A549 (cell line): ENCODE data around the gene IGFL4. TPM values are rescaled to one million over a fixed set of nuclear protein-coding genes. Genes with fewer than 3 reads are reported as not detected.

Source experiments
- ATAC-seq, 2 experiments: fragments of 200-7000 bp in 1 of 2; fragments of >200 bp in 1 of 2; cut with Nextera tagmentation in 1 of 2; cut with Tn5 transposase in 1 of 2; 3 replicates each; pipeline versions ENCODE4 v1.8.0 to v1.9.1; 2018 to 2020; ENCODE audit warnings: mild to moderate bottlenecking in 1 of 2, moderate library complexity in 1 of 2
- CTCF ChIA-PET: fragments of 300-600 bp; sonication (Branson Sonifier 250); formaldehyde crosslinking; extraction: SDS; loops from one replicate; lab custom pipeline; 2021; ENCODE audit warnings: antibody characterized with exemption, inconsistent platforms; lab: Yijun Ruan, JAX
- POLR2A ChIA-PET: fragments of 350-600 bp; formaldehyde crosslinking; extraction: SDS; loops from one replicate; lab custom pipeline; 2021; ENCODE audit warnings: antibody characterized with exemption, inconsistent platforms; lab: Yijun Ruan, JAX
- DNase-seq, 2 experiments: peaks; one replicate each; pipeline versions ENCODE4 v3.0.0 to v3.0.0-alpha.2; 2011 to 2016; ENCODE audit warnings: low read depth in 1 of 2, low spot score in 1 of 2
- FAIRE-seq: peaks from 2 replicates; lab custom pipeline; 2011; peaks lifted over from hg19 to GRCh38; lab: Jason Lieb, UNC
- H3K27ac ChIP-seq, 2 experiments: fragments of >200 bp; sonication (Bioruptor Twin); formaldehyde crosslinking; 3 replicates each; pipeline ENCODE4 v1.5.1; 2016 to 2017
- H3K4me1 ChIP-seq: fragments of >200 bp; sonication (Bioruptor Twin); formaldehyde crosslinking; 3 replicates; pipeline ENCODE4 v1.6.1; 2016
- H3K4me2 ChIP-seq: fragments of >200 bp; sonication (Bioruptor Twin); formaldehyde crosslinking; 3 replicates; pipeline ENCODE4 v1.6.1; 2016
- H3K4me3 ChIP-seq: fragments of >200 bp; sonication (Bioruptor Twin); formaldehyde crosslinking; 3 replicates; pipeline ENCODE4 v1.5.1; 2016
- H3K9me3 ChIP-seq: fragments of >200 bp; sonication (Bioruptor Twin); formaldehyde crosslinking; 3 replicates; pipeline ENCODE4 v1.6.1; 2016
- CEBPB ChIP-seq, 2 experiments: fragments of >200 bp in 1 of 2; sonication (Bioruptor Twin) in 1 of 2; formaldehyde crosslinking in 1 of 2; IDR thresholded peaks; 2 replicates each; pipeline ENCODE4 v1.6.1; 2012 to 2016
- EHF ChIP-seq: fragments of 250-450 bp; sonication (Bioruptor Pico); IDR thresholded peaks from 2 replicates; pipeline ENCODE4 v1.5.0; 2020; ENCODE audit warnings: mild to moderate bottlenecking
- EHMT2 ChIP-seq: fragments of 200-600 bp; sonication (generic); IDR thresholded peaks from 2 replicates; pipeline ENCODE4 v1.6.1; 2016; ENCODE audit warnings: antibody characterized with exemption, low read depth, mild to moderate bottlenecking, moderate library complexity
- EP300 ChIP-seq, 2 experiments: fragments of >200 bp; sonication (Bioruptor Twin); formaldehyde crosslinking; IDR thresholded peaks; 2 replicates in 1 of 2; 3 replicates in 1 of 2; pipeline ENCODE4 v1.6.1; 2016 to 2017
- FOSB ChIP-seq: fragments of 250-450 bp; sonication (Bioruptor Pico); IDR thresholded peaks from 2 replicates; pipeline ENCODE4 v1.5.0; 2020; ENCODE audit warnings: mild to moderate bottlenecking, moderate library complexity
- HOXB13 ChIP-seq: fragments of 250-450 bp; sonication (Bioruptor Pico); IDR thresholded peaks from 2 replicates; pipeline ENCODE4 v1.5.0; 2020; ENCODE audit warnings: low read depth, mild to moderate bottlenecking, moderate library complexity
- KDM1A ChIP-seq: fragments of 200-600 bp; sonication (generic); IDR thresholded peaks from 2 replicates; pipeline ENCODE4 v1.6.1; 2016; ENCODE audit warnings: low read depth, mild to moderate bottlenecking
- KDM5A ChIP-seq: fragments of 200-600 bp; sonication (generic); IDR thresholded peaks from 2 replicates; pipeline ENCODE4 v1.6.1; 2016; ENCODE audit warnings: antibody characterized with exemption, mild to moderate bottlenecking
- MAZ ChIP-seq: fragments of 150-350 bp; IDR thresholded peaks from 2 replicates; pipeline ENCODE4 v1.6.1; 2014; ENCODE audit warnings: antibody characterized with exemption, low read depth, low read length, borderline replicate concordance
- NFE2L2 ChIP-seq: fragments of 150-350 bp; conservative IDR thresholded peaks from 2 replicates; pipeline ENCODE4 v1.6.1; 2014; ENCODE audit warnings: low read length
- RFX5 ChIP-seq: fragments of 450-650 bp; IDR thresholded peaks from 2 replicates; pipeline ENCODE4 v1.7.1; 2014; ENCODE audit warnings: antibody characterized with exemption, mild to moderate bottlenecking, moderate library complexity
- TP53 ChIP-seq: fragments of 250-450 bp; sonication (Bioruptor Pico); IDR thresholded peaks from 2 replicates; pipeline ENCODE4 v1.5.0; 2021; ENCODE audit warnings: mild to moderate bottlenecking, moderate library complexity
- ZNF302 ChIP-seq: fragments of 250-450 bp; sonication (Bioruptor Pico); IDR thresholded peaks from 2 replicates; pipeline ENCODE4 v1.9.0; 2021; ENCODE audit warnings: inconsistent platforms, mild to moderate bottlenecking, moderate library complexity
- WGBS: methylation state at CpG from one replicate; pipeline ENCODE4 v1.1.6; 2017; ENCODE audit errors: missing lambda C conversion rate; 5-methylcytosine and 5-hydroxymethylcytosine counted together
- polyA plus RNA-seq, 4 experiments: library from polyadenylated mRNA; depleted of rRNA in 3 of 4; stranded (reverse); fragments of >200 nt; fragmentation: RNase III in 1 of 4; extraction: RNeasy Plus Mini Kit Qiagen cat#74134 plus additional on column Dnase treatment in 1 of 4; gene quantifications; 2 replicates in 3 of 4; 3 replicates in 1 of 4; pipeline ENCODE4 v1.2.3, GENCODE V29; 2011 to 2017
- TF ChIP-seq, protein P1 (sequence below): fragments of 250-450 bp; sonication (Bioruptor Pico); IDR thresholded peaks from 2 replicates; pipeline ENCODE4 v1.5.0; 2020; ENCODE audit warnings: low read depth, mild to moderate bottlenecking, moderate library complexity
- TF ChIP-seq, protein P2 (sequence below): IDR thresholded peaks from 2 replicates; pipeline ENCODE4 v1.6.1; 2012
- TF ChIP-seq, protein P3 (sequence below): fragments of >200 bp; sonication (Bioruptor Twin); formaldehyde crosslinking; IDR thresholded peaks from 3 replicates; pipeline ENCODE4 v1.6.1; 2016
- TF ChIP-seq, protein P4 (sequence below): fragments of >200 bp; sonication (Bioruptor Twin); formaldehyde crosslinking; IDR thresholded peaks from 2 replicates; pipeline ENCODE4 v1.6.1; 2016
- TF ChIP-seq, protein P5 (sequence below): fragments of >200 bp; sonication (Bioruptor Twin); formaldehyde crosslinking; IDR thresholded peaks from 3 replicates; pipeline ENCODE4 v1.5.1; 2016

IGFL4 gene
- polyA plus RNA-seq, 2 of the 4 experiments (the other 2 are of a cell fraction) = 1.7 to 3.1 TPM

DNA sequence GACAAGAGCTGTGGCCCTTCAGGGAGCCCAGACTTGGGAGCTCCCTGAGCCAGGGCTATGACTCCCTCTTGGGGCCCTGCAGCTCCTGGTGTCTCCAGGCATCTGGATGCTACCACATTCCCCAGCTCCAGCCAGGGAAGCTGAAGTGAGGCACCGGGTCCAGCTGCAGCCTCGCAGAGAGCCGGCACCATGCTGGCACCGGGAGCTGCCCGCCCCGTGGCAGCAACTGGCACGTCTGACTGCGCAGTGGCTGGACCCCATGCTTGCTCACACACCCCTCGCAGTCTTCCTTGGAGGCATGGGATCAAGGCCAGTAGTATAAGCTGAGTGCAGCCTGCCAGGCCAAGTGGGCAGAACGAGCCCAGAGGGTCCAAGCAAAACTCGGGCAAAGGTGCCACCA, 7.4 kb downstream of the IGFL4 start:
- Histone ChIP-seq H3K4me1 (no peaks in the 10 kb centered on the region), H3K9me3 (no peaks in the 10 kb centered on the region), H3K4me2 (no peak overlapping the region), H3K27ac (peak overlapping the region in 1 of 2 experiments; percentile 23; a peak in 2 of 6 replicates), H3K4me3 (no peak overlapping the region)
- CTCF ChIA-PET = interaction anchor here (0.8 to 23.2 kb wide), 14 partner anchors 8 to 510 kb away, joined by 3 to 1009 read pairs (median 7); partner anchors contain the start of gene IGFL4
- POLR2A ChIA-PET = interaction anchor here (0.9 to 1.6 kb wide), 3 partner anchors 35 to 44 kb away, joined by 3 to 4 read pairs (median 3); no protein-coding TSS in a partner anchor
- ATAC-seq (no peak), DNase-seq (no peak), FAIRE-seq (no peak)
- TF ChIP-seq ZNF302 (CRISPR knock-in tag) (no peak), KDM1A (no peak)
- WGBS = 72% methylated on average over 2 of the region's 11 CpGs

DNA sequence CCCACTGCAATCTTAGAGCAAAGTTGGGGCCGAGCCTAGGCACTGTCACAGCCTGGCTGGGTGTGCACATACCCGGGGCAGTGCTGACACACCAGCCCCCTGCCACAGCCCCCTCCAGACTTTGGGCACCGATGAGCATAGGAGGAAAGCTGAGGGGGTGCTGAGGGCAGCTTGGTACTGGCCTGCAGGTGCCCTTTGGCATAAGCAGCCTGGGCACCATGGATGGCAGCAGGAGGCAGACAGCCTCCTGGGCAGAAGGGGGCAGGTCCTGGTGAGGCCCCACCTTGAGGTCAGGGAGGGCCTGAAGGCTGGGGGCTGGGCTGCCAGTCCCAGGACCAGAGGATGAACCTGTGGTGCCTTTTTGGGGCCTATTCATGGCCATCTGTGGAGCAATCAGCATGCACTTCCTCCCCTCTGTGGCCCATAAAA, 8.2 kb downstream of the IGFL4 start:
- no peak for DNase-seq
- POLR2A ChIA-PET = interaction anchor here (0.9 to 1.6 kb wide), 3 partner anchors 36 to 45 kb away, joined by 3 to 4 read pairs (median 3); no protein-coding TSS in a partner anchor
- no peak for ATAC-seq
- CTCF ChIA-PET = interaction anchor here (0.9 to 23.2 kb wide), 13 partner anchors 9 to 510 kb away, joined by 3 to 1009 read pairs (median 7); partner anchors contain the start of gene IGFL4
- no peak overlapping the region for H3K4me2 ChIP-seq
- FAIRE-seq = no peak
- H3K27ac ChIP-seq = peak overlapping the region in 1 of 2 experiments; percentile 29; a peak in 3 of 6 replicates
- TF ChIP-seq, protein P1, sequence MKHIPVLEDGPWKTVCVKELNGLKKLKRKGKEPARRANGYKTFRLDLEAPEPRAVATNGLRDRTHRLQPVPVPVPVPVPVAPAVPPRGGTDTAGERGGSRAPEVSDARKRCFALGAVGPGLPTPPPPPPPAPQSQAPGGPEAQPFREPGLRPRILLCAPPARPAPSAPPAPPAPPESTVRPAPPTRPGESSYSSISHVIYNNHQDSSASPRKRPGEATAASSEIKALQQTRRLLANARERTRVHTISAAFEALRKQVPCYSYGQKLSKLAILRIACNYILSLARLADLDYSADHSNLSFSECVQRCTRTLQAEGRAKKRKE (CRISPR knock-in tag) = no peak
- TF ChIP-seq, protein P2, sequence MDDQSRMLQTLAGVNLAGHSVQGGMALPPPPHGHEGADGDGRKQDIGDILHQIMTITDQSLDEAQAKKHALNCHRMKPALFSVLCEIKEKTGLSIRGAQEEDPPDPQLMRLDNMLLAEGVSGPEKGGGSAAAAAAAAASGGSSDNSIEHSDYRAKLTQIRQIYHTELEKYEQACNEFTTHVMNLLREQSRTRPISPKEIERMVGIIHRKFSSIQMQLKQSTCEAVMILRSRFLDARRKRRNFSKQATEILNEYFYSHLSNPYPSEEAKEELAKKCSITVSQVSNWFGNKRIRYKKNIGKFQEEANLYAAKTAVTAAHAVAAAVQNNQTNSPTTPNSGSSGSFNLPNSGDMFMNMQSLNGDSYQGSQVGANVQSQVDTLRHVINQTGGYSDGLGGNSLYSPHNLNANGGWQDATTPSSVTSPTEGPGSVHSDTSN = no peak
- TF ChIP-seq CEBPB (IDR thresholded peaks at IDR 0.05) (no peak), KDM5A (no peak), EHMT2 (no peak), EP300 (IDR thresholded peaks at IDR 0.05) (no peak), RFX5 (no peak), KDM1A (no peak), FOSB (no peak), MAZ (no peak), NFE2L2 (no peak), TP53 (CRISPR knock-in tag) (no peak), EHF (CRISPR knock-in tag) (no peak), HOXB13 (no peak)
- TF ChIP-seq, protein P3, sequence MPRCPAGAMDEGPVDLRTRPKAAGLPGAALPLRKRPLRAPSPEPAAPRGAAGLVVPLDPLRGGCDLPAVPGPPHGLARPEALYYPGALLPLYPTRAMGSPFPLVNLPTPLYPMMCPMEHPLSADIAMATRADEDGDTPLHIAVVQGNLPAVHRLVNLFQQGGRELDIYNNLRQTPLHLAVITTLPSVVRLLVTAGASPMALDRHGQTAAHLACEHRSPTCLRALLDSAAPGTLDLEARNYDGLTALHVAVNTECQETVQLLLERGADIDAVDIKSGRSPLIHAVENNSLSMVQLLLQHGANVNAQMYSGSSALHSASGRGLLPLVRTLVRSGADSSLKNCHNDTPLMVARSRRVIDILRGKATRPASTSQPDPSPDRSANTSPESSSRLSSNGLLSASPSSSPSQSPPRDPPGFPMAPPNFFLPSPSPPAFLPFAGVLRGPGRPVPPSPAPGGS = no peak
- TF ChIP-seq, protein P4, sequence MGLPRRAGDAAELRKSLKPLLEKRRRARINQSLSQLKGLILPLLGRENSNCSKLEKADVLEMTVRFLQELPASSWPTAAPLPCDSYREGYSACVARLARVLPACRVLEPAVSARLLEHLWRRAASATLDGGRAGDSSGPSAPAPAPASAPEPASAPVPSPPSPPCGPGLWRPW = no peak
- TF ChIP-seq, protein P5, sequence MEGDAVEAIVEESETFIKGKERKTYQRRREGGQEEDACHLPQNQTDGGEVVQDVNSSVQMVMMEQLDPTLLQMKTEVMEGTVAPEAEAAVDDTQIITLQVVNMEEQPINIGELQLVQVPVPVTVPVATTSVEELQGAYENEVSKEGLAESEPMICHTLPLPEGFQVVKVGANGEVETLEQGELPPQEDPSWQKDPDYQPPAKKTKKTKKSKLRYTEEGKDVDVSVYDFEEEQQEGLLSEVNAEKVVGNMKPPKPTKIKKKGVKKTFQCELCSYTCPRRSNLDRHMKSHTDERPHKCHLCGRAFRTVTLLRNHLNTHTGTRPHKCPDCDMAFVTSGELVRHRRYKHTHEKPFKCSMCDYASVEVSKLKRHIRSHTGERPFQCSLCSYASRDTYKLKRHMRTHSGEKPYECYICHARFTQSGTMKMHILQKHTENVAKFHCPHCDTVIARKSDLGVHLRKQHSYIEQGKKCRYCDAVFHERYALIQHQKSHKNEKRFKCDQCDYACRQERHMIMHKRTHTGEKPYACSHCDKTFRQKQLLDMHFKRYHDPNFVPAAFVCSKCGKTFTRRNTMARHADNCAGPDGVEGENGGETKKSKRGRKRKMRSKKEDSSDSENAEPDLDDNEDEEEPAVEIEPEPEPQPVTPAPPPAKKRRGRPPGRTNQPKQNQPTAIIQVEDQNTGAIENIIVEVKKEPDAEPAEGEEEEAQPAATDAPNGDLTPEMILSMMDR = no peak
- H3K9me3 ChIP-seq = no peaks in the 10 kb centered on the region
- 60% methylated on average over 3 of the region's 3 CpGs for WGBS
- no peaks in the 10 kb centered on the region for H3K4me1 ChIP-seq
- no peak overlapping the region for H3K4me3 ChIP-seq
